Stimulated activated CD8-positive, alpha-beta memory T cell treated with anti-CD3 and anti-CD28 coated beads, Interleukin-7, amount 100 ng/mL, for 4 hours (primary cell): ENCODE results near the gene GALNT18.

Source experiments
- DNase-seq, 2 donors: peaks; one replicate each; pipeline ENCODE4 v3.0.0-alpha.2; 2020; ENCODE audit warnings: low read depth in 2 of 2

The GALNT18 gene

GRCh38 chr11:11621573-11622339 is at the start of gene GALNT18:
TSS of gene GALNT18 (minus strand) at chr11:11622005.
- DNase-seq = peak; percentile 5 to 52

DNA sequence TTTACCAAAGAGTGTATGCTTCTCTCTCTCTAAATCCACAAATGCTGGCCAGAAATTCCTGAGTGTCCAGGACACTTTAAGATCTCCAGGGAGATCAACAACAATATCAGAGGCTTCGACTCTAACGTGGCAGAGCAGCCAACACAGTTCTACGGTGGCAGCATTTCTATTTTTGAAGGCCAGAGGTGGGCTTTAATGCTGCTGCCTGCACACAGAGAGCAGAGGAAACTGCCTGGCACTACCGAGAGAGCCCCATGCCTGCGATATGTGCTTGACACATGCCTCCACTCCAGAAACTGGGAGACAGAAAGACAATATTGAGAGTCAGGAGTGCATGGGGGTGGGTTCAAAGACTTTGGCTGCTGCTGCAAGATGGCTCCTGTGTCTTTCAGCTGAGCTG is 48.8 kb upstream of the GALNT18 start:
- no peak for DNase-seq

GRCh38 chr11:11669233-11669846 is 47.5 kb upstream of the GALNT18 start:
- DNase-seq = no peak

DNA sequence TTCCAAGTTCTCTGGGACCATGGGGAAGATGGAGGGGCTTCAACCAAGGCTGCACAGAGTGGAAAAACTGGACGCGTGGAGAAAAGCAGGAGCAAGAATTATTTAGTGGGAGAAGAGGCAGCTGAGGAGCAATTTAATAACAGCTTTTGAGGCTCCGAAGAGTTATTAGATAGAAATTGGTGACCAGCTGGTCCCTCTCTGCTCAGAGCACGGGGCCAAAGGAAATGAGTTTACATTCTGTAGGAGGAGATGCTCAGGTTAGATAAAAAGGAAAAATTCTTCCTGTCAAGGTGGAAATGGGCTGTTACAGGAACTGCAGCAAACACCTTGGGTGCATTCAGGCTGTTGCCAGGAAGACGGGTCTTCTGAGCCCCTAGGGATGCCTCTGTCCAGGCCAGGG is 47.0 kb upstream of the GALNT18 start:
- DNase-seq = no peak

DNA sequence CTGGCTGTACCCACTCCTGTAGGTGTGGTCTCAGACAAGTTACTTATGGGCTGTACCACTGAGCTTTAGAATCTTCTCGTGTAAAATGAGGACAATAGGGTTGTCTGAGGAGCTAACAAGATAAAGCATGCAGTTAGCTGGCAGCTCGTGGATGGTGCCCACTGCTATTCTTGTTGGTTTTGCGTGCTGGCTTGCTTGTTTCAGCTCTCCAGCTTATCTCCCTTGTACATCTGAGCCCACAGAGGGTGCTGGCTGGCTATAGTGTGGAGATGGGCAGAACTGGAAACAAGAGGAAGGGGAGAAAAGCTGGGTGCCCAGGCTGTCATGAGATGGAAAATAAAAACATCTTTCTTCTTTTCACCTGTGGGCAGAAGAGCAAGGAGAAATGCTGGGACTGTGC is 46.5 kb upstream of the GALNT18 start:
- DNase-seq = no peak

- no peak for DNase-seq
Measured at GRCh38 chr11:11667056-11667455, 45.3 kb upstream of the GALNT18 start.

DNA sequence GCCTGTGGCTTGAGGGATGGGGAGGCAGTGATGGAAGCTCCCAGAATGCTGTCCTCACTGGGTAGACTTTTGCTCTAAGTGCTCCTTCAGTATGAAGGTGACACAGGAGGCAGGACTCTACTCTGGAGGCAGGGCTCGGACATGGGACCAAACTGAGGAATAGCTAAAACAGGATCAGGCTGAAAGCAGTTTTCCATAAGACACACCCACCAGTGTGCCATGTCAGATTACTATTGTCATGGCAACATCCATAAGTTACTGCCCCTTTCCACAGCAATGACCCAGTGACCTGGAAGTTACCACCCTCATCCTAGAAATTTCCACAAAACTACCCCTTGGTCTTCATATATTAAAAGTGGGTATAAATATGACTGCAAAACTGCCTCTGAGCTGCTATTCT is 43.6 kb upstream of the GALNT18 start:
- DNase-seq = no peak

DNA sequence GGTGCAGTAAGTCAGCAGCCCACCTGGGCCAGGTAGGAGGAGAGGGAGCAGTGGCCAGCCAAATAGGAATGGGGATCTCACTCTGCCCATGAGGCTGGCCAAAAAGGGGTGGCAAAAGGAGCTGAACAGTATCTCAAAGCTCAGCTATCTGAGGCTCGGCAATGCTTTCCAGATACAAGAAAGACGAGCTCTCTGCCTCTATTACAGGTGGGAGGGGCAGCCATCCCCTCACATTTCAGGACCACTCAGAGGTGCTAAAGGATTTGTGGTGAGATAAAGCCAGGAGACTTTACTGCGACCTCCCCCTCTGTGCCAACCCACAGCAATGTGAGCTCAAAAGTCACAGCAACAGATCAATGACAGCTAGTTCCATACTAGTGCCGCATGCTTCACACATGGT is 42.1 kb upstream of the GALNT18 start:
- no peak for DNase-seq

- DNase-seq = no peak
Measured at GRCh38 chr11:11662578-11662977, 40.8 kb upstream of the GALNT18 start.

GRCh38 chr11:11661326-11662040 is 39.7 kb upstream of the GALNT18 start:
- DNase-seq = no peak

DNA sequence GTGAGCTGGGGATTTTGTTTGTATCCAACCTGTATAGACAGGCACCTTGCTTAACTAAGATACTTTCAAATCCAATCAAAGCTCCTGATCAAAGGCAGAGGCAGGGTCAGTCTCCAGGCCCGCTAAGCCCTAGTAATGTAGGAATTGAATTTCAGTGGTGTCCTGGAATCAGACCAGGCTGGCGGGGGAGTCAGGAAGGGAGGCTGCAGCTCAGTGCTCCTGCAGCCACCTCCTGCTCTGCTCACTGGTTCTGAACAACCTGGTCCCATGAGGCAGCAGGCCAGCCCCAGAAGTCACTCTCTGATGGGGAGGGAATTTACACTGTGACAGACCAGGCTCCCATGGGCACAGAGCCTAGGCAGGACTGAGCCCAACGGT is 38.5 kb upstream of the GALNT18 start:
- no peak for DNase-seq

DNA sequence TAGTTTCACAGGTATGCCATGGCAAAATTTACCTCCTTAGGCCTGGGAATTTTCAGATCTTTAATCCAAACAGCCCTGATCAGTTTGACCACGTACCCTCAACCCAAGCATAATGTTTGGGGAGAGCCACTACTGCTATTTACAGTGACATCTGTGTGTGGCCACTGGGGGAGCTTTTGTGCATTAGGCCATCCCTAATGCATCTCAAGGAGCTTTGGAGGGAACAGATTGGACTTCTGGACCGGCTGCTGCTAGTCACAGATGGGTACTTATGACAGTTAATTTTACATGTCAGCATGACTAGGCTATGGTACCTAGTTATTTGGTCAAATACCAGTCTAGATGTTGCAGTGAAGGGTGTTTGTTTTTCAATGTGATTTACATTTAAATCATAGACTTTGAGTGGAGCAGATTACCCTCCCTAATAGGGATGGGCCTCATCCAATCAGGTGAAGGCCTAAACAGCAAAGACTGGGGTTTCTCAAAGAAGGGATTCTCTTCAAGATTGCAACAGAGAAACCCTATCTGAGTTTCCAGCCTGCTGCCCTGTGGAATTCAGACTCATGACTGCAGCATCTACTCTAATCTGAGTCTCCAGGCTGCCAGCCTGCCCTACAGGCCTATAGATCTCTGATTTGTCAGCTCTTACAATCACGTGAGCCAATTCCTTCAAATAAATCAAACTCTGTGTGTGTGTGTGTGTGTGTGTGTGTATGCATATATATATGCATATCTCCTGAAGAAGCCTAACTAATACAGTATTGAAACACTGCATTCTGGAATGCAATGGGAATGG is 38.0 kb upstream of the GALNT18 start:
- DNase-seq = no peak

DNA sequence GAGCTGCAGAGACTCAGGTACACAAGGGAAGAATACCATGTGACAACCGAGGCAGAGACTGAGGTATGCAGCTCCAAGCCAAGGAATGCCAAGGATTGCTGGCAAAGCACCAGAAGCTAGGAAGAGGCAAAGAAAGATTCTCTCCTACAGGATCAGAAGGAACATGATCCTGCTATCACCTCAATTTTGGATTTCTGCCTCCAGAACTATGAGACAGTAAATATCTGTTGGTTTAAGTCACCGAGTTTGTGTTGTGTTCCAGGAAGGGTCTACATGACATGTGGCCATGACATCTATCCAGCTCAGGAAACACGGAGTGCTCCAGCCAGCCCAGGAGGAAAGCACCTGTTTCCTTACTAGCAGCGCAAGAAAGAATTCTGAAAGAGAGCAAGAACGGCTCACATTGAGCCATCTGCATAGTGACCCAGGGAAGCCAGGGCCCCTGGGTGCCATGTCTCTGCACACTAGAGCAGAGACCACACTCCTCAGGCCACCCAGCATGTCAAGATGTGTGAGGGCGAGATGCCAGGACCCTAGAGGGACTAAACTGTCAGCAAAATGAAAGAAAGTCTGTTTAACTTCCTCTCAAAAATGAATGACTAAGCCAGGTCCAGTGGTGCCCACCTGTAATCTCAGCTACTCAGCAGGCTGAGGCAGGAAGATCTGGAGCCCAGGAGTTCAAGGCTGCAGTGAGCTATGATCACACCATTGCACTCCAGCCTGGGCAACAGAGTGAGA is 35.6 kb upstream of the GALNT18 start:
- DNase-seq = no peak

DNA sequence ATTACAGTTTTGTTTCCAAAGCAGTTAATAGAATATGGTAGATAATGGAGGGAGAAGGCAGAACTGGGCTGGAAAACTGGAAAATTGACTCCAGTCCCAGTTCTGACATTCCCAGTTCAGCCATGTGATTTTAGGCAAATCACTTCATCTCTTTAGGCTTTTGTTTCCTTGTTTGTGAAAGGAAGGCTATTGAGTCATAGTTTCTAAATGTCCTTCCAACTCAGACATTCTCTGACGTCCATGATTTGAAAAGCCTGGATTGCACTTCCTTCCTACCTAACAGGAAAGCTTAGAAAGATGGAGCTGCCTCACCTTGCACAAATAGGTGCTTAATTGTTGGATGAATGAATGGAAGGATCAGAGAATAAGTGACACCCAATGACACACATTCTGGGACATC is 19.8 kb upstream of the GALNT18 start:
- DNase-seq = no peak

DNA sequence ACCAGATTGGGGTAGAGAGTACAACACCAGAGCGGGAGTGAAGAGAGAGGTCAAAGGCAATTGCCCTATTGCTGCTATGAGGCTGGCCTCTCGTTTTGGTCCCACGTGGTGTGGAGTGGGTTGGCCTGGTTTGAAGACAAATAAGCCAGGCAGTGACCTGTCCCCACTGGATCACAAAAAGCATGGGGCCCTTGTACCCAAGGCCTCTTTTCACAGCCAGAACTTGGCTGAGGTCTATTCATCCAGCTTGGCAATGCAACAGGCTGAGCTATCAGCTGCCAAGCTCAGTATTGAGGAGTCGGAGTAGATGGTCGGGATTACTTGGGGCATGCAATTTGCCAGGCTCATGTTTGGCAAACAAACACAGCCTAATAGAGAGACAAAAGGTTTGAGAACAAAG is 19.2 kb upstream of the GALNT18 start:
- no peak for DNase-seq

- no peak for DNase-seq
Measured at GRCh38 chr11:11640152-11640551, 18.3 kb upstream of the GALNT18 start.

DNA sequence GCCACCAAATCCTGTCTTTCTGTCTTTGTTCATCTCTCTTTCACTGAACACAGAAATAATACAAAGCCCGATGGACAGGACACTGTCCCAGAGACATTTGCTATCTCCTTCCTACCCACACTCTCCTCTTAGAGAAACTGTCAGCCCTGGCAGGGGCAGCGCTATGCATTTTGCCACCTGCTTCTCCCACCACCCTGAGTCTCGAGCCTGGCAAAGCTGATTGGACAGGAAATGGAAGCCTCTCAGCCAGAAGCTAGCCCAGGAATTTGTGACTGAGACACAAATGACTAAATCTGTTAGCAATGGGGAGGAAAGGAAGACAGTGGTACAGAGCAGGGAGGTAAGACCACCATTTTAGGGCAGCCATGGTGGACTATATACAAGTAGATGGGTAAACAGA is 14.9 kb upstream of the GALNT18 start:
- no peak for DNase-seq

DNA sequence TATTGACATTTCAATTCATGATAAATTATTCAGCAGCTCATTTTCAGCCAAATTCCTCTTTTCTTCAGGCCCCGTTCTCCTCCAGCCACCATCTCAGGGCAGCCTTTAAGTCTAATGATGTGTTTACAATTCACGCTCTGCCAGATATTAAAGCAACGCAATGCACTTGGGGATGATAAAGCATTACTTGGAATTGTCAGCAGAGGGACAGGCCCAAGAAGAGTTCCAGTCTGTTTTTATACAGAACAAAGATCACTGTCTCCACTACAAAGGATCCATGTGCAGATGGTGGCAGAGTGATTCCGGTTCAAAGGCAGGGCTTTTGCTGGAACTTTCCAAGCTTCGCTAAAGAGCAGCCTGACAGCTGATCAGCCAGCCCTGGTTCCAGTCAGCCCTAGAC is 13.6 kb upstream of the GALNT18 start:
- DNase-seq = no peak

- no peak for DNase-seq
Measured at GRCh38 chr11:11629368-11629767, 7.6 kb upstream of the GALNT18 start.

DNA sequence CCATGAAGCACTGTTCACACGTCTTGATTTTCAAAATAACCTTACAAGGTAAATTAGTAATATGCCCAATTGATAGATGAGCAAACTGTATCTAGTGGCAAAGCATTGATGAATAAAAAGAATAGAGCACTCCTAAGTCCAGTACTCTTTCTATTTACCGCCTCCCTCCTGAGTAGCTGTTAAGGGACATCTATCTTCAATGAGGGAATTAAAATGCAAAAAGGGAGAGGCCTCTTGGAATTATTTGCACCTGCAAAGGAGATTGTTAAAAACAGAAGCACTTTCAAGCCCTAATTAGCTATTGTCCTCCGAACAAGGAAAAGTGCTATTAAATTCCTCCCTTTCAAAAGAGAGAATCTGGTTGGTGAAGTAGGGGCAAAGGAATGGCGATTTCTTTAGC is 6.8 kb upstream of the GALNT18 start:
- no peak for DNase-seq

DNA sequence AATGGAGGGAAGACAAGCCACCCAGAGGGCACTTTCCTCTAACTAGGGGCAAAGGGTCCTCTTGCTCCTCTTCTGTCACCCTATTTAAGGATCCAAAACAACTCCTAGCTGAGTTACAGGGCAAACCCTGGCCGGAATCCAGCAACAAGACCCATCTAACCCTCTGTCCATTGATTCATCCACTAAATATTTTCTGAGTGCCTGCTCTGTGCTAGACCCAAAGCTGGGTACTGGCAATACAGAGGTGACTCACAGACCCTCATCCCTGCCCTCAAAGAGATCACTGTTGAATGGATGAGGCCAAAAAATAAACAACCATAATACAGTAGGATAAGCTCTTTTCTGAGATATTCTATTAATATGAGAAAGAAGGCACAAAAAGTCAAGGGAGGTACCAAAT is 4.3 kb upstream of the GALNT18 start:
- DNase-seq = no peak

GRCh38 chr11:11624926-11625325 is 3.1 kb upstream of the GALNT18 start:
- no peak for DNase-seq
